Stimulated activated CD8-positive, alpha-beta memory T cell treated with anti-CD3 and anti-CD28 coated beads, Interleukin-2, amount 100 ng/mL, for 1 hour (primary cell): Measurements from ENCODE around the gene TMIE.

Experiments used
- DNase-seq, 2 donors: peaks; one replicate each; pipeline ENCODE4 v3.0.0-alpha.2; 2020; ENCODE audit warnings: low read depth in 2 of 2

TMIE gene

GRCh38 chr3:46669191-46669999, 31.8 kb upstream of the TMIE start:
- DNase-seq, result no peak

DNA sequence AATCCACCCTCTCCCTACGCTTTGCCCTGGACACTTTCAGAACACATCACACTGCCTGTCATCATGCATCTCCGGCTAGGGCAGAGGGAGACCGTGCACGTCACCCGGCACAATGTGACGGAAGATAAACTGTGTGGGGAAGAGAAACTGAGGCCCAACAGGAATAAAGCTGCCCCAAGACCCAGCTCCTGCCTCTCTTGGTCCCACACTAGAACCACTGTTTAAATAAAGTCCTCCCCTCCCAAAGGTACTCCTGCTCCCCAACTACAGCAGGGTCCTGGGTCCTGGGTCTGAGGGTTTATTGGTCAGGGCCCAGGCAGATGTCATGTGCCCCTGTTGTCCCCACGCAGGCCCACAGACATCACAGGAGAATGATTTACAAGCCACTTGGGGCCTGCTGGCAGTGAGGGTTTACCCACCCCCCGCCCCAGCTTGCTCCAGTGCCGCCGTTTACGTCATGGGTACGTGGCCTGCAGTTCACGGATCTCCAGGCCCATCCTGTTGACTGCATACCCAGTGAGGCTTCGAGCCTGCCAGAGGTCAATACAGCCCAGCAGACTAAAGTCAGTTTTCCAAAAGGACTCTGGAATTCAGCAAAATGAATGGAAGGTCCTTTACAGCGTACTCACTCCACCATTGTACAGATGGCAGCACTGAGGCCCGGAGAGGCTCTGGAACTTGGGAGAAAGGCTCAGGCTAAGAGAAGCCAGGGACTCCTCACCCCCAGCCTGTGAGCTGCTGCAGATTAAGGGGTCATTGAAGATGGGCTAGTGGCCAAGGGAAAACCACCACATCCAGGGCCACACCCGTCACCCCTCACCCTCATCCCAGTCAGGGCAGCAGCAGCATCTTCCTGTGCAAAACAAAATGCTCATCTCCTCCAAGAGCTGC, 30.9 kb upstream of the TMIE start:
- DNase-seq, result no peak

GRCh38 chr3:46670891-46671427, 30.2 kb upstream of the TMIE start:
- no peak for DNase-seq

- DNase-seq, result no peak
Measured at GRCh38 chr3:46671541-46672348, 29.4 kb upstream of the TMIE start.

GRCh38 chr3:46672349-46672695, 28.9 kb upstream of the TMIE start:
- no peak for DNase-seq

DNA sequence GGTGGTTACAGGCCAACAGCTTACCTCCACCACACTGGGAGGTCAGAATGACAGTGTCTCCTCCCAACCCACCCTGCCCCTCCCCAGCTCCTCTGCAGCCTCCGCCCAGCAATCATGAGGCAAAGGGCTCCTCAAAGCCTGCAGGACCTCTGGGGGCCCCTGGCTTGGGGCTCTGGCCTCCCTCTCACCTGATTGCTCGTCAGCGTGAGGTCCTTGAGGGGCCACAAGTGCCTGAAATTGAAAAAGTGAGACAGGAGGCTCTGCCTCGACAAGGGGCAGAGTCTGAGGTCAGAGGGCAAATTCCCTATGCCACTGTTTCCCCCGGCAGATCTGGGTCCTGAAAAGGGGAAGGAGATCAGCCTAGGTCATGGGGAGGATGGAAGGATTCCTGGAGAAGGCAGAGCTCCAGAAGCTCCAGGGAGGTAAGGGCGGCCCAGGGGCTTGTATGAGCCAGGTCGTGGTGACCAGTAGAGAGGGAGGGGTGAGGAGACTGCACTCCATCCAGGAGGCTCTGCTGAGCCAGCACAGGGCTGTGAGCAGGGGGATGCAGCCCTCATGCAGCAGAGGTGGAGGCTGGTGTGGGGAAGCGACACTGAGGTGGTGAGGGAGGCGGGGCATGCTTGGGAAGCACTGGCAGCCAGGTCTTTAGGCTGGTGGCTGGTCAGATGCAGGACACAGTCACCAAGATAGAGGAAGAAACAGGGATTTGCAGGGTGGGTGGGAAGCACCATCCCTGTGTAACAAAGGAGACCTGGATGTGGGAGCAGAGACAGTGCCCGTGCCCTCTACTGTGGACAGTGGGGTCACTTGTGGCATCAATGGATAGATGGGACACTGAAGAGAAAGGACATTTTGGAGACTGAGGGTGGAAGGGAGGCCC, 27.8 kb upstream of the TMIE start:
- DNase-seq, result no peak

DNA sequence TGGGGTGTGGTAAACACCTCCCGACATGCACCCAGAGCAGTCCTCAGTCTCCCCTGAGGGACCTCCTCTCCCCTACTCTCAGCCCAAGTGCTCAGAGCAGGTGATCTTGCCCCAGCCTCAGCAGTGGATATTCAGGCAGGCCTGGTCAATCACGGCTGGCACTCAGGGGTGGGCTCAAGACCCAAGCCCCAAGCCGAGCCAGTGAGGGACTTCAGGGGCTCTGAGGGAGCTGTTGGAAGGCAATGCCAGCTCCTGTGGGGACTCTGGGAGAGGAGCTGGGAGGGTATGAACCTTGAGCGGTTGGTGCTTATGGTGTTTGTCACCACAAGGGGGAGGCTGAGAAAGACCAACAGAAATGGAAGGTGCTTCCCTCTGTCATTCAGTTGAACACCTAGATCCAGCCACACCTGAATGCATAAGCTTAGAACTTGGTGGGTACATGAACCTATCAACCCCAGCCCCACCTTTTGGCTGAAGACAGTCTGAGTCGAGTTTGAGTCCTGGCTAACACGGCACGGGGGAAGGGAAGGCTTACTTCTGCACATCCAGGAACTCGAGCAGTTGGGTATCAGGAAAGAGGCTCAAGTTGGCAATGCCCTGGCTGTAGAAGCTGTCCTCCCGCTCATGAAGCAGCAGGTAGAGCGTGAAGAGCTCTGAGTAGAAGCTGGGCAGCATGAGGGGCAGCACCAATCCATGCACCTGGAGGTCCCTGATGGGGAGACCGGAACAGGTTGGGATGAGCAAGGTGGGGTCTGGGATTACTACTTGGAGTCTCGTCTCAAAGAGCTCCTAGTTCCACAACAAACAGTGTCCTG, 27.0 kb upstream of the TMIE start:
- no peak for DNase-seq

GRCh38 chr3:46675426-46675825, 25.8 kb upstream of the TMIE start:
- no peak for DNase-seq

DNA sequence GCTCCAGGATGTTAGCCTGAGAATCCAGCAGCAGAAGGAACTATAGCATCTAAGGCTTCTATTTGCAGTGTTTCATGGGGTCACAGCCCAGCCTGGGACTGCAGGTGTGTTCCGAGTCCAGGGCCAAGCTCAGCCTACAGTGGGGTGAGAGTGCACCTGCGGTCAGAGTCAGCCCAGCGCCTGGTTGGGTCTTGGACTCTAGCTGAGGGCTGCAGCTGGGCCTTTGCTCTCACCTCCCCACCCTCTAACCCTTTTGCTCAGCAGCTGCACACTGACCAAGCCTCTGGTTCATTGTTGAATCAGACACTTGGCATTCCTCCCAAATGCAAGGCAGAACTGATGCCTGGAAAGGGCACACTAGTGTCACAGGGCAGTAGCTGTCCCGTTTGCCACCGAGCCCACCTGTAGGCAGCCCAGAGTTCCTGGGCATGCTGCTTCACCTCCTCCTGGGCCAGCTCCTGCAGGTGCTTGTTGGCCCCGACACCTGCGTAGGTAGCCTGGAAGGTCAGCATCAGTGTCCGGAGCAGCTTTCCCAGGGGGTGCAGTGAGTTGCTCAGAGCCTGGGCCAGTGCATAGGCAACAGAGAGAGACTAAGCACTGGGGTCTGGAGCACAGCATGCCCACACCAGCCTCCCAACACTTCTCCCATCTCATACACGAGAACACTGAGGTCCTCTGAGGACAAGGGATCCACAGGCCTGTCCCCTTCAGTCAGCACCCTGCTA, 25.2 kb upstream of the TMIE start:
- no peak for DNase-seq

DNA sequence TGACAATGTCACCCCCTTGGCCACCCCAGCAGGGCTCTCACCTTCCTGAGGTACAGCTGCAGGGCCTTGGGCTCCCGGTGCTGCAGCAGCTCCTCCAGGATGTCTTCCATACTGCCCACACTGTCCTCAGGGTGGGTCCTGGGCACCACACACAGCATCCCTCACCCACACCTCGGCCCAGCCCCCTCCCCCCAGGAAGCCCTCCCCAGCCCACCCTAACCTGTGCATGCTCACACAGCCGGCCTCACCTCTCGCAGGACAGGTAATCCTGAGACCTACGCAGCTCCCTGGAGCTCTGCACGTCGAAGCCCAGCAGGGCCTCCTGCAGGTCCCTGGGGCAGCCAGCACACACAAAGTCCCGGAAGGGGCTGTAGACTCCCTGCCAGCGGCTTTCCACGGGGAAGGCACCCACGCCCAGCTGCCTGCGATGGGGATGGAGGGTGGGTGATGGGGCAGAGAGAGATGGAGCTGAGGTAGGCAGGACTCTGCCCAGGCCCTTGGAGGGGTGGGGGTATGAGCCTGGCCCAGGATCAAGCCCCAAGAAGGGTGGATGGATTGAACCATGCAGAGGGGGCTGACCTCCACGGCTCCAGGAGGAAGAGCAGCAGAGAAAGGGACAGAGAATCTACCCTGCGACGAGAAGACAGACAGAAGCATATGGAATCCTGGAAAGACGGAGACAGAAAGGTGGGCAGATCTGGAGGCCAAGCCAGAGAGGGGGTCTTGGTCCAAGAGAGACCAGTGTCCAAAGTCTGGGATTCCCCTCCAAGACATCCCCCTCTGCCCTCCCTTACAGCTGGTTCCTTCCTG, 24.4 kb upstream of the TMIE start:
- no peak for DNase-seq

DNA sequence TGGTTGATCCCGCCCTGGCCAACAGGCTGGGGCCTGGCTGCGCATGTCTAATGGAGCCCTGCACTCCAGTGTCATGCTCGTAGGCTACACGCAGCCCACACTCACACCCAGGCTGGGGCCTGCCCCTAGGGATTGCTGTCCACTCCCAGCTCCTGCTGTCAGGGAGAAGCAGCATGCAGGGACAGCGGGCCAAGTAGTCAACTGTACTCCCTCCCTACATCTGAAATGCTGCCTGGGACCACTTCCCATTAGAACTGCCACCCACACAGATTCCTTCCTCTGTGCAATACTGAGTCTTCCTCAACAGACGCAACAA, 23.8 kb upstream of the TMIE start:
- no peak for DNase-seq

GRCh38 chr3:46678280-46678679, 22.9 kb upstream of the TMIE start:
- no peak for DNase-seq

DNA sequence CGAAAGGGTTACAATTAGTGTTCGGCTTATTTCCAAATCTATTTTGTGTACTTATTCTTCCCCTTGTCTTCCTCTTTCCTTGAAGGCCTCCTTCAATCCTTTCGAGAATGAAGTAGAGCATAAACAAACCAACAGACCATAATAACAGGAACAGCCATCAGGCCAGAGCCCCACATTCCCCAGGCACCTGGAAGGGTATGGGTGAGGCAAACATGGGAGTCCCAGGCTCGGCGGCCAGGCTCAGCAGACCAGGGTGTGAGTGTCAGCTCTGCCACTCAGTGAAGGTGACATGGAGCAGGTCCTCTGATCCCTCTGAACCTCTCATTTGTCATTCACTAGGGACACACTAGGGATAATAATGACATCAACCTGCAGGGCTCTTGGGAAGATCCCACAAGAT, 21.5 kb upstream of the TMIE start:
- no peak for DNase-seq

GRCh38 chr3:46680298-46680826, 20.8 kb upstream of the TMIE start:
- no peak for DNase-seq

DNA sequence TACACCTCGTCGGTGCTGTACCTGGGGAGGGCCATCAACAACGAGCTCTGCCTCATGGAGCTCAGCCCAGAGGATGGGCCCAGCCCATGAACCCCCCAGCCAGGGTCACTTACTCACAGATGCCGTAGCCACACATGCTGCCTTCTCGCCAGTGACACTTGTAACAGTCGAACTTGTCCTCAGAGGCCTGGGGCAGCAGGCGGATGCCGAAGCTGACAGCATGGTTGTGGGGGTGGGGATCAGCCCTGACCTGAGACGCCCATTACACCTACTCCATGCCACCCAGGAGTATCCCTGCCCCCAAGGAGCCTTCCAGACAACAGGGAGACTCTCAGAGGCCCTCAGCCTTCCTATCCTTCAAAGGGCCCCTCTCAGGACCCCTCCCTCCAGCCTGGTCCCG, 19.8 kb upstream of the TMIE start:
- no peak for DNase-seq

GRCh38 chr3:46681856-46682540, 19.2 kb upstream of the TMIE start:
- DNase-seq, result no peak

GRCh38 chr3:46682974-46683373, 18.2 kb upstream of the TMIE start:
- no peak for DNase-seq

GRCh38 chr3:46684891-46685290, 16.3 kb upstream of the TMIE start:
- DNase-seq, result no peak
